ENCODE measurements around the gene GRIN1.

GRIN1 gene

GRCh38 chr9:137145731-137146526 lies 7.0 kb downstream of the GRIN1 start:
- no peaks in the 10 kb centered on the region for H3K36me3 ChIP-seq (ENCODE audit: control insufficient read depth, insufficient read depth, low read length)
- H3K27ac ChIP-seq (ENCODE audit: low read depth, low read length): no peak overlapping the region
- H3K9me3 ChIP-seq (ENCODE audit: control insufficient read depth, insufficient read depth, low read length): no peaks in the 10 kb centered on the region
- H3K9ac ChIP-seq (ENCODE audit: low read depth, low read length): no peak overlapping the region
- no peaks in the 10 kb centered on the region for H3K4me1 ChIP-seq (ENCODE audit: control insufficient read depth, insufficient read depth, low read length)
- no peak overlapping the region for H3K4me3 ChIP-seq (ENCODE audit: low read depth, low read length)
- H3K27me3 ChIP-seq (ENCODE audit: control insufficient read depth, insufficient read depth, low read length): peaks cover 33% of the 10 kb centered on the region

GRCh38 chr9:137146527-137146918 lies 7.6 kb downstream of the GRIN1 start:
- Histone ChIP-seq H3K27ac (ENCODE audit: low read depth, low read length) (no peak overlapping the region), H3K4me1 (ENCODE audit: control insufficient read depth, insufficient read depth, low read length) (no peaks in the 10 kb centered on the region), H3K4me3 (ENCODE audit: low read depth, low read length) (no peak overlapping the region), H3K27me3 (ENCODE audit: control insufficient read depth, insufficient read depth, low read length) (peaks cover 27% of the 10 kb centered on the region), H3K36me3 (ENCODE audit: control insufficient read depth, insufficient read depth, low read length) (no peaks in the 10 kb centered on the region), H3K9ac (ENCODE audit: low read depth, low read length) (no peak overlapping the region), H3K9me3 (ENCODE audit: control insufficient read depth, insufficient read depth, low read length) (no peaks in the 10 kb centered on the region)

- Histone ChIP-seq H3K27ac (ENCODE audit: low read depth, low read length) (no peak overlapping the region), H3K4me1 (ENCODE audit: control insufficient read depth, insufficient read depth, low read length) (no peaks in the 10 kb centered on the region)
Observed at GRCh38 chr9:137147091-137147792, 8.3 kb downstream of the GRIN1 start.

GRCh38 chr9:137147793-137148160 lies 8.8 kb downstream of the GRIN1 start:
- H3K9ac ChIP-seq (ENCODE audit: low read depth, low read length): no peak overlapping the region
- no peak overlapping the region for H3K4me3 ChIP-seq (ENCODE audit: low read depth, low read length)
- no peaks in the 10 kb centered on the region for H3K4me1 ChIP-seq (ENCODE audit: control insufficient read depth, insufficient read depth, low read length)
- H3K9me3 ChIP-seq (ENCODE audit: control insufficient read depth, insufficient read depth, low read length): no peaks in the 10 kb centered on the region
- no peaks in the 10 kb centered on the region for H3K36me3 ChIP-seq (ENCODE audit: control insufficient read depth, insufficient read depth, low read length)
- peaks cover 19% of the 10 kb centered on the region for H3K27me3 ChIP-seq (ENCODE audit: control insufficient read depth, insufficient read depth, low read length)
- H3K27ac ChIP-seq (ENCODE audit: low read depth, low read length): no peak overlapping the region

More at GRCh38 chr9:137147091-137147792, 8.3 kb downstream of the GRIN1 start:
- Histone ChIP-seq H3K4me3 (ENCODE audit: low read depth, low read length) (no peak overlapping the region), H3K36me3 (ENCODE audit: control insufficient read depth, insufficient read depth, low read length) (no peaks in the 10 kb centered on the region), H3K9ac (ENCODE audit: low read depth, low read length) (no peak overlapping the region), H3K9me3 (ENCODE audit: control insufficient read depth, insufficient read depth, low read length) (no peaks in the 10 kb centered on the region), H3K27me3 (ENCODE audit: control insufficient read depth, insufficient read depth, low read length) (peaks cover 22% of the 10 kb centered on the region)

DNA sequence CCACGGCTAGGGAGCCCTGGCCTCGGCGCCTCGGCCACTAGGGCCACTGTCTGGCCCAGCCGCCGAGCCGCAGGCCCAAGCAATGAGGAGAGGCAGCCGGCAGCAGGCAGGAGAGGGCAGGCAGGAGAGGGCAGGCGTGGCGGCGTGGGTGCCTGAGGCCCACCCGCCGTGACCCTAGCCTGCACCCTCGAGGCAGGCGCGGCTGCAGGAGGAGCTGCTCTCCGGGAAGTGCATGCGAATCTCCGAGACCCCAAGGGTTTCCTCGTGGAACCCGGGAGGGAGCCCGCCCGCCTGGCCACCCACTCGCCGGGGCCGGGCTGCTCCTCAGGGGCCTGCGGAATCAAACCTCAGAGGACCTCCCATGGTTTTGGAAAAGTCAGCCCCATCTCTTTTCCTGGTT lies 9.3 kb downstream of the GRIN1 start:
- Histone ChIP-seq H3K4me3 (ENCODE audit: low read depth, low read length) (no peak overlapping the region), H3K4me1 (ENCODE audit: control insufficient read depth, insufficient read depth, low read length) (no peaks in the 10 kb centered on the region), H3K9ac (ENCODE audit: low read depth, low read length) (no peak overlapping the region), H3K9me3 (ENCODE audit: control insufficient read depth, insufficient read depth, low read length) (no peaks in the 10 kb centered on the region), H3K27ac (ENCODE audit: low read depth, low read length) (no peak overlapping the region), H3K27me3 (ENCODE audit: control insufficient read depth, insufficient read depth, low read length) (peaks cover 15% of the 10 kb centered on the region), H3K36me3 (ENCODE audit: control insufficient read depth, insufficient read depth, low read length) (no peaks in the 10 kb centered on the region)

GRCh38 chr9:137148661-137149060 lies 9.7 kb downstream of the GRIN1 start:
- H3K4me3 ChIP-seq (ENCODE audit: low read depth, low read length): no peak overlapping the region
- H3K9me3 ChIP-seq (ENCODE audit: control insufficient read depth, insufficient read depth, low read length): no peaks in the 10 kb centered on the region
- H3K4me1 ChIP-seq (ENCODE audit: control insufficient read depth, insufficient read depth, low read length): no peaks in the 10 kb centered on the region
- peaks cover 10% of the 10 kb centered on the region for H3K27me3 ChIP-seq (ENCODE audit: control insufficient read depth, insufficient read depth, low read length)
- H3K9ac ChIP-seq (ENCODE audit: low read depth, low read length): no peak overlapping the region
- no peak overlapping the region for H3K27ac ChIP-seq (ENCODE audit: low read depth, low read length)
- no peaks in the 10 kb centered on the region for H3K36me3 ChIP-seq (ENCODE audit: control insufficient read depth, insufficient read depth, low read length)

- H3K9ac ChIP-seq (ENCODE audit: low read depth, low read length): no peak overlapping the region
Observed at GRCh38 chr9:137149363-137149762, 10.4 kb downstream of the GRIN1 start.

DNA sequence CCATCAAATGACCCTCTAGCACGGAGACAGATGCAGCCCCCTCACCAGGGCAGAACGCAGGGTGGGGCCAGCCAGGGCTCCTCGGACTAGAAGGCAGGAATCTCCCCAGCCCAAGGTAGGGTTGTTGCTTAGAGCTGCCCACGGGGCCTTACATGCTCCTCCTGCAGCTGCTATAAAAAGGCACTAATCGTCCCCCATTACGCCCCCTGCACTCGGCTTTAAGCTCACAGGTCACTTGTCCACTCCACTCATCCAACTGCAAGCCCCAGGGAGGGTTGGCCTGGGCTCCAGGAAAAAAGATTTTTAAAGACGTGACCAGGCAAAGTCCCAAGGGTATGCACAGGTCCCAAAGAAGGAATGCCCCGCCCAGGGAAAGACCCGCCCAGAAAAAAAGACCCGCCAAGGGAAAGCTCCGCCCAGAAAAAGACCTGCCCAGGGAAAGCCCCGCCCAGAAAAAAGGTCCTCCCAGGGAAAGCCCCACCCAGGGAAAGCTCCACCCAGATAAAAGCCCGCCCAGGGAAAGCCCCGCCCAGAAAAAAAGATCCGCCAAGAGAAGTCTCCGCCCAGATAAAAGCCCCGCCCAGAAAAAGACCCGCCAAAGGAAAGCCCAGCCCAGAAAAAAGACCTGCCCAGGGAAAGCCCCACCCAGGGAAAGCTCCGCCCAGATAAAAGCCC lies 11.1 kb downstream of the GRIN1 start:
- H3K9me3 ChIP-seq (ENCODE audit: control insufficient read depth, insufficient read depth, low read length): no peaks in the 10 kb centered on the region
- no peak overlapping the region for H3K9ac ChIP-seq (ENCODE audit: low read depth, low read length)
- no peaks in the 10 kb centered on the region for H3K4me1 ChIP-seq (ENCODE audit: control insufficient read depth, insufficient read depth, low read length)
- no peaks in the 10 kb centered on the region for H3K36me3 ChIP-seq (ENCODE audit: control insufficient read depth, insufficient read depth, low read length)
- H3K27me3 ChIP-seq (ENCODE audit: control insufficient read depth, insufficient read depth, low read length): peaks cover 10% of the 10 kb centered on the region
- H3K4me3 ChIP-seq (ENCODE audit: low read depth, low read length): no peak overlapping the region
- H3K27ac ChIP-seq (ENCODE audit: low read depth, low read length): no peak overlapping the region

More at GRCh38 chr9:137149363-137149762, 10.4 kb downstream of the GRIN1 start:
- Histone ChIP-seq H3K9me3 (ENCODE audit: control insufficient read depth, insufficient read depth, low read length) (no peaks in the 10 kb centered on the region), H3K36me3 (ENCODE audit: control insufficient read depth, insufficient read depth, low read length) (no peaks in the 10 kb centered on the region), H3K27ac (ENCODE audit: low read depth, low read length) (no peak overlapping the region), H3K27me3 (ENCODE audit: control insufficient read depth, insufficient read depth, low read length) (peaks cover 5% of the 10 kb centered on the region; the same call in 1 of the 2 replicates), H3K4me1 (ENCODE audit: control insufficient read depth, insufficient read depth, low read length) (no peaks in the 10 kb centered on the region), H3K4me3 (ENCODE audit: low read depth, low read length) (no peak overlapping the region)

- peaks cover 15% of the 10 kb centered on the region for H3K27me3 ChIP-seq (ENCODE audit: control insufficient read depth, insufficient read depth, low read length)
Observed at GRCh38 chr9:137150617-137151457, 11.9 kb downstream of the GRIN1 start.

GRCh38 chr9:137152844-137153405 lies 14.0 kb downstream of the GRIN1 start:
- H3K4me3 ChIP-seq (ENCODE audit: low read depth, low read length): no peak overlapping the region
- H3K9me3 ChIP-seq (ENCODE audit: control insufficient read depth, insufficient read depth, low read length): no peaks in the 10 kb centered on the region
- H3K4me1 ChIP-seq (ENCODE audit: control insufficient read depth, insufficient read depth, low read length): no peaks in the 10 kb centered on the region
- no peak overlapping the region for H3K27ac ChIP-seq (ENCODE audit: low read depth, low read length)
- peaks cover 32% of the 10 kb centered on the region for H3K27me3 ChIP-seq (ENCODE audit: control insufficient read depth, insufficient read depth, low read length)
- H3K36me3 ChIP-seq (ENCODE audit: control insufficient read depth, insufficient read depth, low read length): no peaks in the 10 kb centered on the region
- no peak overlapping the region for H3K9ac ChIP-seq (ENCODE audit: low read depth, low read length)

More at GRCh38 chr9:137150617-137151457, 11.9 kb downstream of the GRIN1 start:
- no peak overlapping the region for H3K9ac ChIP-seq (ENCODE audit: low read depth, low read length)
- H3K4me3 ChIP-seq (ENCODE audit: low read depth, low read length): no peak overlapping the region
- no peaks in the 10 kb centered on the region for H3K9me3 ChIP-seq (ENCODE audit: control insufficient read depth, insufficient read depth, low read length)
- no peak overlapping the region for H3K27ac ChIP-seq (ENCODE audit: low read depth, low read length)
- H3K4me1 ChIP-seq (ENCODE audit: control insufficient read depth, insufficient read depth, low read length): no peaks in the 10 kb centered on the region
- H3K36me3 ChIP-seq (ENCODE audit: control insufficient read depth, insufficient read depth, low read length): no peaks in the 10 kb centered on the region

Measured in HUES48 (cell line).